ENCODE data around the gene CLK4.

Gene CLK4

DNA sequence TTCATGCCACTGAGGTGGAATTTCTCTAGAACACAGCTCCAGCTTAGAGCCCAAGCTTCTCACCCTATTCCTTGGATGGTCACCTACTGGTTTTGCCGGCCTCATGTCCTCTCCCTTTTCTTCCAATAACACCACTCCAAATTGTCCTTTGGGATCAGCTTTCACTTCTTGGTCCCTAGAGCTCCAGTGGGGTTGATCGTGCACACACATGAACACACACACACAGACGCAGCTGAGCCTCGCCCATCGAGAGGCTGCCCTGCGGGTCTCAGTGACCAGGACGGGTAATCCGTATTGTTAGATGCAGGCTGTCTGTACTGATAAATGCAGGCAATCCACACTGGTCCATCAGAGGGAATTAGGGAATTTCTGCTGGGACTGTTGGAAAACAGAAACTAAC is 43.6 kb downstream of the CLK4 start:
- no peak for DNase-seq

DNA sequence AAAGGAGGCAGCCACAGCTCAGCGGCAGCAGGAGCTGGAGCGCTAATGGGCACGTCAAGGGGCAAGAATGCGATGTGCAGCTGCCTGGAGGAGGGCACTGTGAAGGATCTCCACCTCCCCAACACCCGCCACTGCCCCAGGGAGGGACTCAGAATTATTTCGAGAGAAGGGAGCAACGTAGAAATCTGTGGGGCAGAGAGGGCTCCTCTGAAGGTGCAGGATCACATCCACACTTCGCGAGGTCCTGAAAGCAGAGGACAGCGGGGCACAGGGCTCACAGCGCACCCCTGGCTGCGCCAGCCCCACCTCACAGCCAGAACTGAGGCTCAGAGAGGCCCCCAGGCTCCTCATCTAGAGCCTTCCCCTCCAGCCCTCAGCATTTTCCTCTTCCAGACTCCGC is 44.6 kb downstream of the CLK4 start:
- no peak for DNase-seq

DNA sequence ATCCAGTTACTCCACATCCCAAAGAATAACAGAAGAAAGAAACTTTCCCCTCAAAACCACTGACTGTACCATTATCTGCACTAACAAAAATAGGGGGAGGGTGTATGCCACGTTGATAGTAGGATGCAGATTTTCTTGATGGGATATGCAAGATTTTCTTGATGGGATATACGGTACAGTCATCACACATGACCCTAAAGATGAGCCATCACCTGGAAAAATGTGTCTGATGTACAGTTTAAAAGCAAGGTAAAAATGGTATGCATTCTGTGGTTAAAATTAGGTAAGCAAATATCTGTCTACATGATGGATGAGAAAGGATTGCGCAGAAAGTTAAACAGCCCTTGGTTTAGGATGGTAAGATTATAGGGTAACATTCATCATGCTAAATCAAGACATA is 45.2 kb downstream of the CLK4 start:
- no peak for DNase-seq

DNA sequence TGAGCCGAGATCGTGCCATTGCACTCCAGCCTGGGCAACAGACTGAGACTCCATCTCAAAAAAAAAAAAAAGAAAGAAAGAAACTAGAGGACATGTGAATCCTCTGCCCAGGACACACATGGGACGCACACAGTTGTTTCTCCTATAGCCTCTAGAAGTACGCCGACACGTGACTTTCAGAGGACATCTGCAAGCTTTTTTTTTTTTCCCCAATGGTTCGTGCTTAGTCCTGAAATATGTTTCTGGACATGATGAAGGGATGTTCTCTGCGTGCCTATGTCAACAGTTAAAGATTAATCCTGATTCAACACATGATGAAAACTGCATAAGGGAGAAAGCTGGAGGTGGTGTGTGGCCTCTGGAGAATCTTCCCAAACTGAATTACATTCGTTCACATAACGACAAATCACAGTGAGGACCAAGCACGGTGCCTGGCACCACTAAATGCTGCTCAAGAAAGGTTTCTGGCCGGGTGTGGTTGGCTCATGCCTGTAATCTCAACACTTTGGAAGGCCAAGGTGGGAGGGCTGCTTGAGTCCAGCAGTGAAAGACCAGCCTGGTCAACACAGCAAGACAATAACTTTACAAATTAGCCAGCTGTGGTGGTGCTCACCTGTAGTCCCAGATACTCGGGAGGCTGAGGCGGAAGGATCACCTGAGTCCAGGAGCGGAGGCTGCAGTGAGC is 46.4 kb downstream of the CLK4 start:
- DNase-seq: no peak

DNA sequence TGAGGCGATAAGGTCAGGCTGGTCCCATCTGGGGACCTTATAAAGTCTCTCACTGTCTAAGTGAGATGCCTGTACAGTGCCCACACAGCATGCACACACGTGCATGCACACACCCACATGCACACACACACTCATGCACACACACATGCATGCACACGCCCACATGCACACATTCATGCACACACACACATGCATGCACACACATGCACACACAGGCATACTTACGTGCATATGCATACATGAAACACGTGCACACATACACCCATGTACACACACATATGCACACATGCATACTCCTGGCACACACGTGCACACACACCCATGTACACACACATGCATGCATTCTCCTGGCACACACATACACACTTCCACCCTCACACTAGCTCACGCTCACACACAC is 48.9 kb downstream of the CLK4 start:
- DNase-seq: no peak

DNA sequence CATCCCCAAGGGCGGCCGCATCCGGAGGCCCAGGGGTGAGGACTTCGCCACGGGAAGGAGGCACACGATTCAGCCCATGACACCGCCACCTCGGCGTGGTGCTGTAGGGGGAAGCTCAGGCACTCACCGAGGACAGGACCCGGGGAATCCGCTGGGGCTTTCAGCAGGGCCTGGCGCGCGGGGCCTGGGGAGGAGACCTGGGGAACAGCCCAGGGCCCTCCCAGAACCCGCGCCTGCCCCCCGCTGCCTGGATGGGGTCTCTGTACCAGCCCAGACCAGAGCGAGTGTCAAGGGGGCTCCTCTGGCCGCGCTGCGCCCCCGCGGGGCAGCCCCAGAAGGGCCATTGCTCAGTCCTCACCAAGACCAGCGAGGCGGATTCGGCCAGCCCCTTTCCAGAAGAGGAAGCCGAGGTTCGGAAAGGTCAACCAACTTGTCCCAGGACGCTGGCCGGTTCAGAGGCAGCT is 49.4 kb downstream of the CLK4 start:
- DNase-seq: no peak

DNA sequence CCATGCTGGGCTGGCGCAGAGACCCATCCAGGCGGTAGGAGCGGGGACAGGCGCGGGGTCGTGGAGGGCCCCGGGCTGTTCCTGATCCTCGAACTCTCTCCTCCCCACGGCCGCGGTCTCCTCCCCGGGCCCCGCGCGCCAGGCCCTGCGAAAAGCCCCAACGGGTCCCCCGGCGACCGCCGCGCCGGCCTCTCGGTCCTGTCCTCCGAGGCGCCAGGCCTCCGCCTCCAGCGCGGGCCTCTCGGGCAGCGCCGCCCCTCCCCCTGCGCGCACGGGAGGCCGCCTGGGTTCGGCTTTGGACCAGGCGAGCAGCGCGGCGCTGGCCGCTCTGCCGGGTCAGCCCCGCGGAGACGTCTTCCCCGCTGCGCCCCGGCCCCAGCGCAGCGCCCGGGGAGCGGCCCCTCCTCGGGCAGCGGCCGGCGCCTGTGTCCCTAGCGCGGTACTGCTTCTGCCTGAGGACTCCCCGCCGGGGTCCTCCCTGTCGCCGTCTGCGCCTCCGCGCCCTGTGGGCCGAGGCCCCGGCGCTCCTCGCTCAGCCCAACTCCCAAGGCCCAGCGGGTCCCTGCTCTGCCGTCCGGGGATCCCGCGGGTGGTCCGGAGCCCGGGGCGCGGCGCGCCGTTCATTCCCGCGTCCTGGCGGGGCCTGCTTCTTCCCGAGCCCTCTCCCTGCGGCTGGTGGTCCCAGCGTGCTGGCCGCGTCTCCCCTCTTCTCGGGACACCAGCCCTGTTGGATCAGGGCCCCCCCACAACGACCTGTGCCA is 50.1 kb downstream of the CLK4 start:
- no peak for DNase-seq

DNA sequence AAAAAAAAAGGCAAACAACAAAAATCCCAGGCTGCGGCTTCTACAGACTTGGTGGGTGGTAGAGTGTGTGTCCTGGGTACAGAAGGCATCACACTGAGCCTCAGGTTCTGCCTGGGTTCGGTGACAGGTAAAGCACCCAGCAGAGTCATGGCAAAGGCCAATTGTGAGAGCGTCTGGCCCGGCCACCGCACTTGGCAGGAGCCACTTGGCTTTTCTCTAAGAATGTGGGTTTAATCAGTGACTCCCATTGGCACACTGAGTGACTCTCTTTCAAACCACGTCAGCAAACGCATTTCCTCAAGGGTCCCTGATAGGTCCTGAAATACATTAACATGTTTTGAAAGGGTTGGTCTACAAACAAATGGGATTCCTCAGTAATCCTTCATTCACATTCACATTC is 53.6 kb downstream of the CLK4 start:
- DNase-seq: no peak

DNA sequence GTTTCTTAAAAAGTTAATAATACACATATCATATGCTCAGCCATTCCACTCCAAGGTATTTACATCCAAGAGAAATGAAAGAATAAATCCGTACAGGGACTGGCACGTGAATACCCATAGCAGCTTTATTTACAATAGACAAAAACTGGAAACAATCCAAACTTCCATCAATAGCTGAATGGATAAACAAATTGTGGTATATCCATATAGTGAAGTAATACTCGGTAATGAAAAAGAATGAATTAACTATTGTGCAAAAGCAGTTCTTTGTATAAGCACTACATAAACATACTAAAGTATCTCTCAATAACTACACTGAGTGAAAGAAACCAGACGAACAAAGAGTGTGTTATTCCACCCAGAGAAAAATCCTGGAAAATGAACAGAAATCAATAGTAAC is 54.2 kb downstream of the CLK4 start:
- DNase-seq: no peak

DNA sequence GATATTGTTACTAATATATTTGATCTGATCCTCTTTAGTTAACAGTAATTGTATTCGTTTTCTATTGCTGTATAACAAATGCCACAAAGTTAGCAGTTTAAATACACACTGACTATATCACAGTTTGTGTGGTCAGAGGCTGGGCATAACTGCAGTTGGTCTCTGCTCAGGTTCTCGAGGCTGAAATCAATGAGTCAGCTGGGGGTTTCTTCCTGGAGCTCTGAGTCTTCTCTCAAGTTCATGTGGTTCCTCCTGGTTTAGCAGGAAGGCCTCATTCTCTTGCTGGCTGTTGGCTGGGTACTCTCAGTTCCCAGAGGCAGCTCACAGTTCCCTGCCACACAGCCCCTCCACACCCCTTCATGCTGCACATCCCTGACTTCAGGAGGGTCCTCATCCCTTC is 57.4 kb downstream of the CLK4 start:
- no peak for DNase-seq

DNA sequence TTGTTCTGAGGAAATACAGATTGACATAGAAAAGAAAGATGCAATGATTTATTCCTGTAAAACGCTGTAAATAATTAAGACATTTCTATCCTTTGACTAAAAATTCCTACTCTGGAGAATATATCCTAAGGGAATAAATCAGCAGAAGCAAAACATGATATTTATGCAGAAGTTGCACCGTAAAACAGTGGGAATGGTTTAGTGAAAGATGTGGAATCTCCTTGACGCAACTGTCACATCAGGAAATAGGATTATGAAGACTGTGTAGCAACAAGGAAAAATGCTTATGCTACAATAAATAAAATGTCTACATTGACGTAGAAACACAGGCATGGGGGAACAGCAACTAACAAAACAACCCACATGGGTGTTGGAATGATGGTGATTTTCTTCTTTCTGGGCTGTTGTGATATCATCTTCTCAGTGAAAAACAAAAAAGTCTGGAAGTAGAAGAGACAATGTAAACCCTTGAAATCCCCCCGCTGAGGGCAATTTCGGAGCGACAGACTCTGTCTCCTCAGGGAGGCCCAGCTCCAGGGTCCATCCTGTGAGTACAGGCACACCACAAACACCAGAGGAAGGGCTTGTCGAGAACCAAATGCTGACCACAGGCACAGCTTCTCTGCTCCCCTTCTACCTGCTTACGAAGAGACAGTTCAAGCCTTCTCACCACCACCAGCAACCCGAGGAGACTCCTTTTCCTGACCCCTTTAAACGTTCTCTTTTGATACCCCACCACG is 61.9 kb downstream of the CLK4 start:
- DNase-seq: no peak

DNA sequence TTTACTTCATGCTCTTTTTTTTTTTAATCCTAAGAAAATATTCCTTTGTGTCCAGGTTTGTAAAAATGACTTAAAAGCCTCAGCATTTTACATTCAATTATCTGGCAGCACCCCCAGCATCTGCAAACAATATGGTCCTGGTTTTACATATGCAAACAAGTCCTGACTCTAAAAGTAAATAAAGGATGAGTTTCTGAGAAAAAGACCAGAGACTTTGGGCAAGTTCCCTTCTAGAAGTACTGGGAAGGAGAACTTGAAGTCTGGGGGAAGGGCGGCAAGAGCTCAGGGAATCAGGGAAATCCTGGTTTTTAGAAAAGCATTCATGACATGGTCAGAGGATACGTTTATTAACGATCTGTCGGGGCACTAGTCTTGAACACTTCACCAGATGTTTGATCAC is 62.5 kb downstream of the CLK4 start:
- no peak for DNase-seq

DNA sequence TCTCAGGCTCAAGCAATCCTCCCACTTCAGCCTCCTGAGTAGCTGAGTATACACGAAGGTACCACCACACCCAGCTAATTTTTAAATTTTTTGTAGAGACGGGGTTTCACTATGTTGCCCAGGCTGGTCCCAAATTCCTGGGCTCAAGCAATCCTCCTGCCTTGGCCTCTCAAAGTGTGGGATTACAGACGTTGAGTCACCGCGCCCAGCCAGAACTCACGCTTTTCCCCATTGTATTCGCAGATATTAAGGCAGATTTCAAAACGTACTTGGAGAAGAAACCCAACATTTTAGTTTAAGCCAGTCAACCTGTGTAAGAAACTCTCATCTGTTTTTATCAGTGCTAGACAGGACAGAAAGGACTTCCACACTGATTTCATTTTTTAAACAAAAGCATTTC is 63.2 kb downstream of the CLK4 start:
- no peak for DNase-seq

DNA sequence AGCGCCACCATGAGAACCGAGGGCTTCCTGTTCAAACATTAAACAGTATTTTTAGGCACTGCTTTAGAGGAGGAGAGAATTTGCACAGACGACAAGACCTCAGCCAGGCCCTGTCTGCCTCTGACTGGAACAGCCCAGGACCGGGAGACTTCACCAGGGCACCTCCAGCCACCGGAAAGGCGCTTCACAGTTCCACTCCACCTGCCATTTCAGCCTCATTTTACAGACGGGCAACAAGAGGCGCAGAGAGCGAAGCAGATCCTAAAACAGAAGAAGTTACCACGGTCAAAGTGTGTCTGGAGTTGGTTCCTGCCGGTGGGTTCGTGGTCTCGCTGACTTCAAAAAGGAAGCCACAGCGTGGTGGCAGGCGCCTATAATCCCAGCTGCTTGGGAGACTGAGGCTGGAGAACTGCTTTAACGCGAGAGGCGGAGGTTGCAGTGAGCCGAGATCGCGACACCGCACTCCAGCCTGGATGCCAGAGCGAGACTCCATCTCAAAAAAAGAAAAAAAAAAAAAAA is 65.0 kb downstream of the CLK4 start:
- DNase-seq: no peak

DNA sequence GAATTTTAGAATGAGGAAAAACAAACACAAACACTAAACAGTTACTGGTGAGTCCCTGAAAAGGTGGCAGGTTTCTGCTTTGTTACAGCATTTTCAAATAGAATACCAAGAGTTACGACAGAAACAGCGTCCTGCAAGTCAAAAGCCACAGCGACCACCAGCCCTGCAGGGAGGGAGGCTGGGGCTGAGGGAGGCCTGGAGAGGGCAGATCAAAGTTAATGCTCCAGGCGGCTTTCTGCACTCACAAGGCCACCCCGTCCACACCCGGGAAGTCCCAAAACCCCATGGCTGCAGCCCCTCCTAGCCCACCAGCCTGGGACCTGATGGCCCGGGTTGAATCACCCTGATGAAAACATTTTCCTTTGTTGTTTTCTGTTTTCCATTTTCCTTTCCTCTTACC is 65.9 kb downstream of the CLK4 start:
- DNase-seq: no peak

DNA sequence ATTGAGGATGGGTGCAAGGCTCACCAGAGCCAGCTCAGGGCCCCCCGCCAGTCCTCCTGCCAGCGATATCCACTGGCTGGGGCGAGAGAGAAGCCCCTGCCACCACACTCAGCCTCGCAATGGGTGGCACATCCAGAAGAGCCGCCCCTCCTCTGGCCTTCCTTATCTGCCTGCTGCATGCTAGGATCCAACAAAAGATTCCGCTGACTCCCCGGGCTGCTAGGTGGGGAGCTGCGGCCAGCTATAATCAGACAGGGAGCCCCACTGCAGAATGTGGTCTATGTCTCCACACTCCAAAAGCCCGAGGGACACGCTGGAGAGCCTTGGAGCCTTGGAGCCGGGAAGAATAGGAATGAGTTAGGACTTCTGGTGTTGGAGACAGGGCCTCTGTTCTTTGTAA is 69.4 kb downstream of the CLK4 start:
- DNase-seq: no peak

DNA sequence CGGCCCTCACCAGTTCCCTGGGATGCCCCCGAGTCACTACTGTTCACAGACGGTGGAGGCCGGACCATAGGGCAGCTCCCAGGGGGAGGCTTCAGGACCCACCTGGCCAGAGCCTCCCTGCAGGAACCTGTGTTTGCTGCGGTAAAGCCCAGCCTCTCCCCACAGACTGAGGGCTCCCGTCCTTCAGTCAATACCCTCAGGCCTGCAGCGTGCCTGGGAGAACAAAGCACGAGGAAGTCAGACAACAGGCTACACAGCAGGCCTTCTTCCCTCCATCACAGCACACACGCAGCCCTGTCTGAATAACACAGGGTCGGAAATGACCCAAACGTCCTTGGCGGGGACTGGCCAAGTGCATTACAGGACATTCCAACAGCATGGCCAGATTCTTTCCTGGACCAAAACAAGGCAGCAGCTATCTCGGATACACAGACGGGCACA is 71.1 kb downstream of the CLK4 start:
- no peak for DNase-seq

DNA sequence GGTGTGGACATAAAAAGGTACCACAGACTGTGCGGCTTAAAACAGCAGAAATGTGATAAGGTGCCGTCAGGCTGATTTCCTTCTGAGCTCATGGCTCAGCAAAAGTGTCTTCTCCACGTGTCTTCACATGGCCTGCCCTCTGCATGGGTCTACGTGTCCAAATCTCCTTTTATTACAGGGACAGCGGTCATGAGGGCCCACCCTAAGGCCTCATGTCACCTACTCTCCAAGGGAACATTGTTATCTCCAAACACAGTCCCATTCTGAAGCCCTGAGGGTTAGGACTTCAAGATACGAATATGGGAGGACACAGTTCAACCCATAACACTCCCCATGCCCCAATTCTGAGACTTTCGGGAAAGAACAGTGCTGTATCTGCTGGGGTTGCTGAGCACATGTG is 71.8 kb downstream of the CLK4 start:
- no peak for DNase-seq

DNA sequence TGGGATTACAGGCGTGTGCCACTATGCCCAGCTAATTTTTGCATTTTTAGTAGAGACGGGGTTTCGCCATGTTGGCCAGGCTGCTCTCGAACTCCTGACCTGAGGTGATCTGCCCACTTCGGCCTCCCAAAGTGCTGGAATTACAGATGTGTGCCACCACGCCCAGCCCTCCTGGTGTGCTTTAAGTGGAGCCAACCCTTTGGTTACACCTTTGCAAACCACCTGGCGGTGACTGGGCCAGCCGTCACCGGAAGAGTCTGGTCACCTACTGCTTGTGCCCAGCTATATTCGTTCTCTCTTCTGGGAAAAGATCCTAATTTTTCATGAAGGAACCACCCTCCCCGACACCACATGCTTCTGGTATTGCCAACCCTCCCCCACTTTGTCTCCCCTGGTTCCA is 72.5 kb downstream of the CLK4 start:
- no peak for DNase-seq

DNA sequence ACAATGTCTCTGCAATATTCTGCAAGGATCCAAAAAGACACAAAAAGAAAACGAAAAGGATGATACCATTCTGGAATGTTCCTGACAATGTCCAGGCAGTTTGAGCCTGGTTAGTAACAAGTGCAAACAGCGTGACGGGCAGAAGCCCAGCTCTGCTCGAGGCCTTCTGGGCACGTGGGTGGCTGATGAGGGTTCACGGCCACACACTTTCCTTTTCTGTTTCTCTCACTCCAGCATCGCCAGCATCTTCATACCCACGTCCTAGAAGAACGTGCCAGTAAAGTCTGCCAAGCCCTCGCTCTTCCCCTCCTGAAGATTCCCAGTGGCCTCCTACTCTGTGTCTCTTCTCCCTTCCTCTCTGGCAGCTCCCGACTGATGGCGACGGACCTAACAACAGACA is 73.3 kb downstream of the CLK4 start:
- no peak for DNase-seq

Measured in activated CD4-positive, alpha-beta T cell treated with anti-CD3 and anti-CD28 coated beads, Interleukin-2, Interleukin-6, amounts not matched to agents 100 ng/mL and 50 ng/mL, durations not matched to agents 16 hours and 8 hours (primary cell).